GM21367 (cell line): ENCODE data around the gene CACNA2D1.

ENCODE experiments used
- ATAC-seq: cut with Tn5 transposase; IDR thresholded peaks from one replicate; pipeline ENCODE4 v1.9.1; 2021; ENCODE audit not compliant: unreplicated experiment

Gene CACNA2D1

GRCh38 chr7:82347808-82348207 is 95.8 kb downstream of the CACNA2D1 start:
- no peak for ATAC-seq

GRCh38 chr7:82345886-82346285 is 97.7 kb downstream of the CACNA2D1 start:
- no peak for ATAC-seq

DNA sequence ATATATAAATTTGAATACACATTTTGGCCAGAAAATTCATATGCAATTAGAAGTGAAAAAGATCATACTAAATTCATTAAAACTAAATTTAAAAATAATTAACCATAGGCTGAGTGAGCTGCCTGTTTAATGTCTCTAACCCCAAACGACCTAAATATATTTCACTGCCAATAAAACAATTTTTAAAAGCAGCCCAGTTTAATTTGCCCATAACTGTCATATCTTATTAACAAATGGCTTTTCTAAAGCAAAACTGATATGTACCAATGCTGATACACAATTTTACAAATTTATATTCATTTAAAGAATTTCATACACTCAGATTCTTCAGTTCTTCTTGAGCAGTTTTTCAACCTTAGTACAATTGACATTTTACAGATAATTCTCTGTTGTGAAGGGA is 99.9 kb downstream of the CACNA2D1 start:
- no peak for ATAC-seq

GRCh38 chr7:82339958-82340357 is 103.6 kb downstream of the CACNA2D1 start:
- ATAC-seq = no peak

- ATAC-seq = no peak
Measured at GRCh38 chr7:82335927-82336326, 107.7 kb downstream of the CACNA2D1 start.

DNA sequence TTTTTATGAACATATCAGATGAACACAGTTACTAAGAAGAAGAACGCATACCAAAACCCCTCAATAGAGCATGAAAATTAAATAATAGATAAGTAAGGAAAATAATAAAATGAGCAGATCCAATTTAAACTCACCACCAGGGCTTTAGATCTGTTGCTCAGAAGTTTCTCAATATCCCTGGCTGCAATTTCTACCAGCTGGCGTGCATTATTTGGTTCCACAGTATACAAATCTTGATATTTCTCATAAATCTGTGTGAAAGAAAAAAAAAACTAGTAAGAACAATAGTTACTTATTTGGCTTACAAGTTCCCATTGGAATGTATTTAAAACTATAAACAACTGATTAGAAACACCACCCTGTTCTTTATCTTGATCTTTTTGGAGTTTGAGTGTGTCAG is 108.6 kb downstream of the CACNA2D1 start:
- no peak for ATAC-seq

DNA sequence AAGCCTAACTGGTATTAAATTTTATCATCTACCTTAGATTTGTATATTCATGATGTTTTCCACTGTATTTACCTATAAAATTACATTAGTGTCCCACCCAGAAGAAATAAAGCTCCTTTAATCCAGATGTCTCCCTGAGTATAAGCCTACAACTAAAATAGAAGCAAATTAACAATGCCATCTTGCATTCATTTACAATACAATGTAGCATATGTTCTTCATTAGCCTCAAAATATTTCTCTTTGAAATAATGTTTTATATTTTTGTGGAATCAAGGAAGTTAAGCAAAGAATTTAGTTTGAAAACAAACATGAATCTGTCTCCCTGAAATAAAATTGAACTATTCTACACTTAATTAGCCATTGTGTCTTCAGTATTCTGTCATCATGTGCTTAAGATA is 112.3 kb downstream of the CACNA2D1 start:
- no peak for ATAC-seq

GRCh38 chr7:82330706-82331215 is 112.8 kb downstream of the CACNA2D1 start:
- ATAC-seq = no peak

DNA sequence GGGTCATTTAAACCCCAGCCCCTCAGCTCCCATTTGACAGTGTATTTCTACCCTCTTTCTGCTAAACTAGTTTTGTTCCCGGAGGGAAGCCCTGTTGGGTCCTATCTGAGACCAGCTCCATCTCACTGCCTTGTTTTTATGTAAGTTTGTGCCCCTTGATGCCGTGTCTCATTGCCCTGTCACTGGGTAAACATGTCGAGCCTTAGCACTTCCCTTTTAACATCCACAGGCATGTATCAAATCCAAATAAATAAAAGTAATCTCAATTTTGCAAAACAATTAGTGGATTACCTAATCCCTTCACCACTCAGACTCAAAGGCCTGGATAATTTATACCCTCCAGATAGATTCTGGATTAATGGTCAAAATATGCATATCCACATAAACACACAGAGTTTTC is 115.7 kb downstream of the CACNA2D1 start:
- ATAC-seq = no peak

DNA sequence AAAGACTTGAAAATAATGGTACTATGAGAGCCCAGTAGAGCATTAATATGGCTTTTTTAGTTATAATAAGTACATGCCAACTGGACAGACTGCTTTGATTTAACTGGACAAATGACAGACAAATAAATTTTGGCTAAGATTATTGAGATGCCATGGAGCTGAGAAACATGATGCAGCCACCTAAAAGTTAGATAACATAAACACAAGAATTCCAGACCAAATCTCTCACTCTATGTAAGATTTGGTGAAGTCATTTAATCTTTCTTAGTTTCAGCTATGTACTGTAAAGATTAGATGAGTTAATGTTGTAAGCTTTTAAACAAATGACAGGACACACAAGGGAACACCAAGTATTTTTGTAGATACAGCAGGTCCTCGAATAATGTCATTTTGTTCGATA is 118.2 kb downstream of the CACNA2D1 start:
- no peak for ATAC-seq

DNA sequence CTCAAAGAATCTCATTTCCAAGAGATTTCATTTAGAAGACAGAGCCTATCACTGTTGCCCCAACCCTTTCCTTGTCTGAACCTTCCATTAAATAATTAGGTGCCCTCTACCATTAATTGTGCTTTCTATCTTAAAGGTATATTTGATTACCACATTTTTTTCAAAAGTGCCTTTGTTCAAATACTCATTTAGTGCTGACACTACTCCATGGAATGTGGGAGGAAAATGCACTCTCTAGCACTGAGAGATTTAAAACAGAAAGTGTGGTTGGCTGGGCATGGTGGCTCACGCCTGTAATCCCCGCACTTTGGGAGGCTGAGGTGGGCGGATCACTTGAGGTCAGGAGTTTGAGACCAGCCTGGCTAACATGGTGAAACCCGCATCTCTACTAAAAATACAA is 119.8 kb downstream of the CACNA2D1 start:
- no peak for ATAC-seq

DNA sequence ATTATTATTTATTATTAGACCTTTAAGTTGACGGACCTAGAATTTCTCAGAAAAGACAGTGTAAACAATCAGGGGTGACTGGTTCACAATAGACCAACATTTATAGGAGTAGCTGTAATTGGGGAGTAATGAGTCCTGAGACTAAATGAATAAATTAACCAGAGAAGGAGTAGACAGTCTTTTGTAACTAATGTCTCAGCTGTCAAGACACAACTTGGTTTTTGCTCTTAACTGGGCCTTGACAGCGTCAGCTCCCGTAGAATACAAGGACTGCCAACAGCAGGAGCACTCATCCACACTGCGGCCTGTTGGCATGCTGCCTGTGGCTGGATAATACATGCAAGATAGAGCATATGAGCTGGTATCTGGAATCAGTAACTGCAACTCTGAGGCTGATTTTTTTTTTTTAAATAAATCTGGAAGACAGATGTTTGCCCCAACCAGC is 123.9 kb downstream of the CACNA2D1 start:
- ATAC-seq = no peak

GRCh38 chr7:82318786-82319185 is 124.8 kb downstream of the CACNA2D1 start:
- ATAC-seq = no peak

DNA sequence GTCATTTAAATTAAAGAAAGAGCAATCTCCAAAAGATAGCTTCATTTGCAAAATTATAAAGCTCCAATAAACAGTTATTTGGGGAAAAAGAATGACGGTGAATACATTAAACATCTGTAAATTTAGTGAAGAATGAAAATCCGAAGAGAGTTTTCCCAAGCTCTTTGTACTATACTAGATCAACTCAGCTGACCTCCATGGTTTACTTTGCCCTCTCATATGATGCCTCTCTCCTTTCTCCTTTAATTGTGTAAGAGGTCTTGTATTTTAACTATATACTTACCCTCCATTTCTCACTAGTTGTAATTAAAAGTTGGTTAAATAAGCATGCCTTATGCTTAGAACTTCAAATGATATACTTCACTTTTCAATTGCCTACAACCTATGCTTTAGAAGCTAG is 125.8 kb downstream of the CACNA2D1 start:
- ATAC-seq = no peak

DNA sequence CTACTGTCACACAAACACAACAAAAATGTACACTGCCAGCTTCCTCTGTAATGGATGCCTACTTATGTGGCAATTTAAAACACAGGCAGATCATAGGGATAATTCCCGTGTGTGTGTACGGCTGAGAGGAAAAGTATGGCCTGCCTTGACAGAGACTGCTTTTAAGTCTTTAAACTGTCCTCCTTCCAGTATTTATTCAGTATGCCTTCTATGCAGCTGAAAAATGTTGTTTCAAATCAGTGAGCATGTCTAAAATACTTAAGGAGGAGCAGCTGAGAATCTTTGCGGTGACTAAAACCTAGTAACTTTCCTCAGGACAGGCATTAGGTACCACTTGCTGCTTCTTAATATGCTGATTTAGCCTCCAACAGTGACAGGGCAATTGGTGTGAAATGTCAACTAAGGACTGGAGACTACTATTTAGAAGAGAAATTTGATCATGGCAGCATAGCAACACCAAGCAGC is 126.3 kb downstream of the CACNA2D1 start:
- ATAC-seq = no peak

DNA sequence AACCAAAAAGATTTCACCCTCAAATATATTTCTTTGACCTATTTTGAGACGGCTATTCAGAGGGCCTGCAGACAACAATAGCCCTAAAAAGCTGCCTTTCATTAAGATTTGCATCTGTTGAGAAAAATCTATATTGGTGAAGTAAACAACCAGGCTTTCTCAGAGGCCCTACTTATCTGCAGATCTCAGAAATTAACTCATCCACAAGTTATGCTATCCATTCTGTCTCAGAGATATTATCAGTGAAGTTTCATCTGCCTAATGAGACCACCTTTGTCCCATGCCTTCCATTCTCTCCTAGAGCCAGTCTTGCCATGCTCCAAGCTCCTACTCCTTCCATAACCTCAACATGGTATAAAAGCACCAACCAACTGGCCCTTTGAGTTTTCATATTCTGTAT is 130.3 kb downstream of the CACNA2D1 start:
- ATAC-seq = no peak

GRCh38 chr7:82312646-82313045 is 130.9 kb downstream of the CACNA2D1 start:
- no peak for ATAC-seq

DNA sequence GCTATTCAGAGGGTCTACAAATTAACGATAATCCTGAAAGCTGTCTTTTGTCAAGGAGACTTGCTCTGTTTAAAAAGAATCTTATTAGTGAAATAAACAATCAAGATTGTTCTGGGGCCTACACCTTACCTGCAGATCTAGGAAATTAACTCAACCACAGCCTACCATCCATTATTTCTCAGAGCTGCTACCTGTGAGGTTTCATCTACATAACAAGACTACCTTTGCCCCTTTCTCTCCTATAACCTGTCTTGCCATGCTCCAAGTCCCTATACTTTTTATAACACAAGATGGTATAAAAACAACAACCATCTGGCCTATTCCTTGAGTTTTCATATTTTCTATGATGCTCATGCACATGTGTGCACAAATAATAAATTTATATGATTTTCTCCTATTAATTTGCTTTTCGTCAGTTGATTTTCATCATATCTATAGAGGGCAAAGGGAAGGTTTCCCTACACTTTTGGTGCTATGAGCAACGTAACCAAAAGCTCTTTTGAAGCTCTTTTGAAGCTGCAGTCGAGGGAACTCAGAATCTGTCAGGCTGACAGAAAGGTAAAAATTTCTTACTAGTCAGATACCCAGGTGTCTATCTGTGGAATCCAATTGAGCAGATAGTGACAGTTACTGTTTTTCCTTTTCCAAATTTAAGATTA is 138.1 kb downstream of the CACNA2D1 start:
- ATAC-seq = no peak

DNA sequence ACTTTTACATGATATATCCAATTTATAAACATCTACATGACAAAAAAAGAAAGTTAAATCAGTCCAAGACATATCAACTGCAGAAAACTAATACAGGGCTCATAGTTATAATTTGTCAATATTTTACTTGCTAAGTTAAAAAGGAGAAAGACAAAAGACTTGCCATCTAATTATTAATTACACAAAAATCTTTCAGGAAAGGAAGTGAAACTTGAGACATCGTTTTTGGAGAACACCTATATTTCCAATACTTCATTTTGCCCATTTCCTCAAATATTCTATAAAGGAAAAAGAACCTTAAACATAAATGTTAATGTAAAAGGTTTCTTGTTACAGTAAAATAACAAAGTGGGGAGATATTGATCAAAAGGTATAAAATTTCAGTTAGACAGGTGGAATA is 148.7 kb downstream of the CACNA2D1 start:
- no peak for ATAC-seq

- ATAC-seq = no peak
Measured at GRCh38 chr7:82294382-82294784, 149.2 kb downstream of the CACNA2D1 start.

DNA sequence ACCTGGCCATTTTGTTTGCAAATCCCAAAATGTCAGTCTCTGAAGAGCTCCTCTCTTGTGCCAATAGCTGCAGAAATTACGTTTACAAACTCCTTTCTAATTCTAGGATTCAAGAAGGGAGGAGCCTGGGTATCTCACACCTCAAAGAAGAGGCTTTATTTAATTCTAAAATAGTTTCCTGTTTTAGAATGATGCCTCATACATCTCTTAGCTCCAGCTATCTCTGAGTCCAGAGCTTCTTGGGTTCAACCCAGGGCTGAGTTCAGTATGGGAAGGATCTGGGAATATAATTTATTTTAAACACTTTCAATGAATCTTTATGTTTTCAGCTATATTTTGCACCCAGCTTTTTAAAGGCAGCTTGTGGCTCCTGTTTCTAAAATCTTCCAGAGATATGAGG is 150.1 kb downstream of the CACNA2D1 start:
- ATAC-seq = no peak

DNA sequence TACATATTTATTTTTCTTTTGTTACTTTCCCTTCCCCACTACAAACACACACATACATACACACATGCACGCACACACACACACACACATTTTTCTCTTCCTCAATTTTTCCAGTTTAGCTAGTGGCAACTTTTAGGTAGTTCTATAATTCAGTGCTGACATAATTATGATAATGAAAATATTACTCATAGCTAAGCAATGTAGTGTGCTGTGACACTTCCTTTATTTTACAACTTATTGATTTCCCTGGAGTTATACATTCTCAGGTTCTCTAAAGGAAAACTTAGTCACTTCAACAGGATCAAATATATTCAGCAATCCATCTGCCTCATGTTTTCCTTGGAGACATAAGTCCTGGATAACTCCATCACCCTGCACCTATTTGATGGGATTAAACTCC is 151.6 kb downstream of the CACNA2D1 start:
- no peak for ATAC-seq

- no peak for ATAC-seq
Measured at GRCh38 chr7:82289889-82290288, 153.7 kb downstream of the CACNA2D1 start.
